Measurements from ENCODE around the gene NUP37. TPM values are rescaled to one million over a fixed set of nuclear protein-coding genes. Genes with fewer than 3 reads are reported as not detected.

Gene NUP37
- total RNA-seq, 2 donors from 2014 or later: 16.6 to 21.4 TPM

DNA sequence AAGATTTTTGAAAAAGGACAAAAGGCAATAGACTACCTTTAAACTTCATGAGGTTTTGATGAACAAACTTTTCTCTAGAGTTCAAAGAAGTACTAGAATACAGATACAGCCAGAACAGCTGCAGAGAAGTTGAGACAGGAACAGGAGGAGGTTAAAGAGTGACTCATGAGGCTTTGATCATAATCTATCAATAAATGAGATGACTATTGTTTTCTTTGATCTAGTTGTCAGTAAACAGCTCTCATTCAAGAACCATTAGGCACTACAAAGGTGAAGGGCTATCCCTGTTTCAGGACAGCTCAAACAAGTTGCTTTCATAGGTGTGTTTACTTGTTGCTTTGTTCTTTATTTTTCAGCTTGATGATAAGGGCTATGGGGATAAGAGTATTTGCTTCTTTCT, 60.6 kb downstream of the NUP37 start:
- H3K9me3 ChIP-seq: no peaks in the 10 kb centered on the region
- H3K4me3 ChIP-seq: no peak overlapping the region
- no peak overlapping the region for H3K27ac ChIP-seq
- no peak for DNase-seq (ENCODE audit: low spot score)
- TF ChIP-seq POLR2A (IDR thresholded peaks at IDR 0.05): no peak
- TF ChIP-seq POLR2AphosphoS5 (IDR thresholded peaks at IDR 0.05): no peak
- TF ChIP-seq, protein P1, sequence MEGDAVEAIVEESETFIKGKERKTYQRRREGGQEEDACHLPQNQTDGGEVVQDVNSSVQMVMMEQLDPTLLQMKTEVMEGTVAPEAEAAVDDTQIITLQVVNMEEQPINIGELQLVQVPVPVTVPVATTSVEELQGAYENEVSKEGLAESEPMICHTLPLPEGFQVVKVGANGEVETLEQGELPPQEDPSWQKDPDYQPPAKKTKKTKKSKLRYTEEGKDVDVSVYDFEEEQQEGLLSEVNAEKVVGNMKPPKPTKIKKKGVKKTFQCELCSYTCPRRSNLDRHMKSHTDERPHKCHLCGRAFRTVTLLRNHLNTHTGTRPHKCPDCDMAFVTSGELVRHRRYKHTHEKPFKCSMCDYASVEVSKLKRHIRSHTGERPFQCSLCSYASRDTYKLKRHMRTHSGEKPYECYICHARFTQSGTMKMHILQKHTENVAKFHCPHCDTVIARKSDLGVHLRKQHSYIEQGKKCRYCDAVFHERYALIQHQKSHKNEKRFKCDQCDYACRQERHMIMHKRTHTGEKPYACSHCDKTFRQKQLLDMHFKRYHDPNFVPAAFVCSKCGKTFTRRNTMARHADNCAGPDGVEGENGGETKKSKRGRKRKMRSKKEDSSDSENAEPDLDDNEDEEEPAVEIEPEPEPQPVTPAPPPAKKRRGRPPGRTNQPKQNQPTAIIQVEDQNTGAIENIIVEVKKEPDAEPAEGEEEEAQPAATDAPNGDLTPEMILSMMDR (IDR thresholded peaks at IDR 0.05): no peak
- intact Hi-C loops (cut with DNase I): no loop called here
- H3K27me3 ChIP-seq (replicated peaks; ENCODE audit: insufficient read depth): no peaks in the 10 kb centered on the region
- H3K4me1 ChIP-seq (replicated peaks): no peaks in the 10 kb centered on the region
- H3K36me3 ChIP-seq: no peaks in the 10 kb centered on the region

DNA sequence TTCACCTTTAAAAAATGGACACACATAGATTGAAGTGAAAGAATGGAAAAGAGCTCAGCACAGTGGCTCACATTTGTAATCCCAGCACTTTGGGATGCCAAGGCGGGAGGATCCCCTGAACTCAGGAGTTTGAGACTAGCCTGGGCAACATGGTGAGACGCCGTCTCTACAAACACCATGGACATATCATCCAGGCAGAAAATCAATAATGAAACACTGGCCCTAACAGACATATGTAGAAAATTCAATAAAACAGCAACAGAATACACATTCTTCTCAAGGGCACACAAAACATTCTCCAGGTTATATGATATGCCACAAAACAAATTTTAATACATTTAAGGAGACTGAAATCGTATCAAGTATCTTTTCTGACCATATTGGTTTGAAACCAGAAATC, 65.6 kb downstream of the NUP37 start:
- Histone ChIP-seq H3K36me3 (no peaks in the 10 kb centered on the region), H3K4me3 (no peak overlapping the region), H3K4me1 (replicated peaks) (no peaks in the 10 kb centered on the region), H3K27ac (no peak overlapping the region), H3K9me3 (no peaks in the 10 kb centered on the region), H3K27me3 (replicated peaks; ENCODE audit: insufficient read depth) (no peaks in the 10 kb centered on the region)
- TF ChIP-seq POLR2AphosphoS5 (IDR thresholded peaks at IDR 0.05) (no peak), POLR2A (IDR thresholded peaks at IDR 0.05) (no peak)
- intact Hi-C loops (cut with DNase I): no loop called here
- WGBS: 98% methylated on average over 4 of the region's 4 CpGs
- no peak for DNase-seq (ENCODE audit: low spot score)

DNA sequence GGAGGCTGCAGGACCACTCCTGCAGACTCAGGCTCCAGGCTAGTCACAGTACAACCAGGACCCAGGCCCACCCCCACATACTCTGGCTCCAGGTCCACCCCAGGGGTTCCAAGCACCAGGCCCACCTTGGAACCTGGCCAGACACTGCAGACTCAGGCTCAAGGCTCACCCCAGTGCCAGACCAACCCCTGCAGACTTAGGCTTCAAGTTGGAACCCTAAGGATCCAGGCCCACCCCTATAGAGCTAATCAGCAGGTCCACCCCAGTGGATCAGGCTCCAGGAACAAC, 66.9 kb downstream of the NUP37 start:
- intact Hi-C loops (cut with DNase I): no loop called here
- H3K27ac ChIP-seq: no peak overlapping the region
- no peaks in the 10 kb centered on the region for H3K36me3 ChIP-seq
- no peak for DNase-seq (ENCODE audit: low spot score)
- H3K9me3 ChIP-seq: no peaks in the 10 kb centered on the region
- no peak overlapping the region for H3K4me3 ChIP-seq
- no peaks in the 10 kb centered on the region for H3K27me3 ChIP-seq (replicated peaks; ENCODE audit: insufficient read depth)
- no peaks in the 10 kb centered on the region for H3K4me1 ChIP-seq (replicated peaks)
- TF ChIP-seq POLR2AphosphoS5 (IDR thresholded peaks at IDR 0.05) (no peak), POLR2A (IDR thresholded peaks at IDR 0.05) (no peak)
- TF ChIP-seq, protein P1 (IDR thresholded peaks at IDR 0.05): no peak

DNA sequence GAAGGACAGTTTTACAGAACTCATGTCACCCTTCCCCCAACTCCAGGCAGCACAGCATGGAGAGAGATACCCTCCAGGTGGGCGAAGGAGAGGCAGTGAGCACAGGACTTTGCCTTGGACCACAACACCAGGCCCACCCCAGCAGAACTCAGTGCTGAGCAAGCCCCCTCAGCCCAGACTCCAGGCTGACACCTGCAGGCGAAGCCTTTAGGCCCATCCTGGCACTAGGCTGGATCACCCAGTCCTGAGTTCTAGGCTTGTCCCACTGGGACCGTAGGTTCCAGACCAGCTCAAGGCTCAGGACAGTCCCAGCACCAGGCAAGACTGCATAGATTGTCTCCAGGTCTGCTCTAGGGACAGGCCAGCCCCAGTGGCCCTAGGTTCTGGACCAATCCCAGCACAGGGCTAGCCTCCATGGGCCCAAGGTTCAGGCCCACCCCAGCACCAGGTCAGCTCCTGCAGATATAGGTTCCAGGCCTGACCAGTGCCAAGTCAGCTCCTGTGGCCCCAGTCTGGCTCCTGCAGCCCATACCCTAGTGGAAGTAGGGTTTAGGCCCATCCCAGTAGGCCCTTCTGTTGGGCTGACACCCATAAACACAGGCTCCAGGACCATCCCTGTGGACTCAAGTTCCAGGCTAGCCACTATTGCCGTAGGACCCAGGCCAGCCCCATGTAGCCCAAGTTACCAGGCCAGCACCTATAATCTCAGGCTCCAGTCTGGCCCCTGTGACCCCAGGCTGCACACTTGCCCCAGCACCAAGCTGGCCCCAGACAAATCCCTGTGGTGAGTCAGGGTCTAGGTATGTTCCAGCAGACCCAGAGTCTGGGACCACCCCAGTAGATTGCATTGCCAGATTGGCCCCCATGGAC, 67.5 kb downstream of the NUP37 start:
- no peaks in the 10 kb centered on the region for H3K27me3 ChIP-seq (replicated peaks; ENCODE audit: insufficient read depth)
- H3K4me3 ChIP-seq: no peak overlapping the region
- intact Hi-C loops (cut with DNase I): no loop called here
- DNase-seq (ENCODE audit: low spot score): no peak
- H3K36me3 ChIP-seq: no peaks in the 10 kb centered on the region
- no peaks in the 10 kb centered on the region for H3K4me1 ChIP-seq (replicated peaks)
- TF ChIP-seq, protein P1 (IDR thresholded peaks at IDR 0.05): no peak
- TF ChIP-seq POLR2A (IDR thresholded peaks at IDR 0.05) (no peak), POLR2AphosphoS5 (IDR thresholded peaks at IDR 0.05) (no peak)
- 90% methylated on average over 3 of the region's 4 CpGs for WGBS
- no peak overlapping the region for H3K27ac ChIP-seq
- H3K9me3 ChIP-seq: no peaks in the 10 kb centered on the region

DNA sequence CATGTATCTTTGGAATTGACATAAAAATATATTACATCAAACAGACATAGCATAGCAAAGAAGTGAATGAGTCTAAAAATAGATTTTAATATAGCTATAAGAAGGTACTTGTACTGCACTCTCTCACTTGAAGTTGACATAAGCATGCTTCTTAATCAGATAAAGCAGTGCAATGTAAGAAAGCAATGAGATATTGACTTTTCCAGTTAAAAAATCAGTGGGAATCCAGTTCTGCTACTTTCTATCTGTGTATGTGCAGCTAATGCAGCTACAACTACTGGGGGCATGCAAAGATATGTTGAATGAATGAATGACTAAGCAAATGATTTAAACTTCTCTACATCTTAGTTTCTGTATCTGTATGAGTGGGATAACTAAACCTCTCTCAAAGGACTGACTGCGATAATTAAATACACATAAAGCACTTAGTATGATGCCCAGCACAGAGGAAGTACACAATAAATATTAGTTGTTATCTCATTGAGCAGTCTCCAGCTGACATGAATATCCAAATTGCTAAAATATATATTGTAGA, 68.4 kb downstream of the NUP37 start:
- 60% methylated on average over 1 of the region's 1 CpG for WGBS
- H3K4me3 ChIP-seq: no peak overlapping the region
- DNase-seq (ENCODE audit: low spot score): no peak
- no peak overlapping the region for H3K27ac ChIP-seq
- intact Hi-C loops (cut with DNase I): no loop called here
- H3K4me1 ChIP-seq (replicated peaks): no peaks in the 10 kb centered on the region
- no peak for TF ChIP-seq POLR2A (IDR thresholded peaks at IDR 0.05)
- TF ChIP-seq, protein P1 (IDR thresholded peaks at IDR 0.05): no peak
- no peak for TF ChIP-seq POLR2AphosphoS5 (IDR thresholded peaks at IDR 0.05)
- no peaks in the 10 kb centered on the region for H3K27me3 ChIP-seq (replicated peaks; ENCODE audit: insufficient read depth)
- H3K36me3 ChIP-seq: no peaks in the 10 kb centered on the region
- H3K9me3 ChIP-seq: no peaks in the 10 kb centered on the region
